Large intestine (tissue), 3 donors: ENCODE data around the gene PDHX. TPM values are rescaled to one million over a fixed set of nuclear protein-coding genes. Genes with fewer than 3 reads are reported as not detected.
A peak's percentile ranks its signal among the peaks of the same experiment; 100 is the strongest.
"Not testable (repeated sequence)": the region's sequence is repeated elsewhere in the genome, so short reads cannot be mapped to it uniquely, and the experiment has no call there.

Experiments
- DNase-seq, 2 donors: peaks; one replicate each; pipeline versions ENCODE4 v3.0.0 to v3.0.0-alpha.2; 2013
- H3K27ac ChIP-seq: one replicate; pipeline ENCODE4 v1.5.1; 2013; ENCODE audit warnings: low read length
- H3K27me3 ChIP-seq: 2 replicates; pipeline ENCODE4 v1.6.1; 2013; ENCODE audit warnings: low read length; ENCODE audit not compliant: control insufficient read depth, insufficient read depth
- H3K36me3 ChIP-seq: 2 replicates; pipeline ENCODE4 v1.6.1; 2013; ENCODE audit warnings: low read length; ENCODE audit not compliant: control insufficient read depth, insufficient read depth
- H3K4me1 ChIP-seq: one replicate; pipeline ENCODE4 v1.6.1; 2013; ENCODE audit warnings: low read length; ENCODE audit not compliant: control insufficient read depth, insufficient read depth
- H3K4me3 ChIP-seq: one replicate; pipeline ENCODE4 v1.5.1; 2013; ENCODE audit warnings: low read length
- H3K9me3 ChIP-seq: one replicate; pipeline ENCODE4 v1.6.1; 2013; ENCODE audit warnings: mild to moderate bottlenecking, low read depth, low read length, moderate library complexity; ENCODE audit not compliant: control insufficient read depth
- WGBS: methylation state at CpG from one replicate; pipeline ENCODE4 v1.1.5; 2013; ENCODE audit warnings: low lambda C conversion rate; ENCODE audit not compliant: insufficient coverage; 5-methylcytosine and 5-hydroxymethylcytosine counted together
- polyA plus RNA-seq: library from polyadenylated mRNA; unstranded; fragments of 120-200 nt; gene quantifications from one replicate; pipeline ENCODE4 v1.2.1, GENCODE V29; 2013

PDHX gene
- polyA plus RNA-seq, 1 donor = 25.6 TPM

DNA sequence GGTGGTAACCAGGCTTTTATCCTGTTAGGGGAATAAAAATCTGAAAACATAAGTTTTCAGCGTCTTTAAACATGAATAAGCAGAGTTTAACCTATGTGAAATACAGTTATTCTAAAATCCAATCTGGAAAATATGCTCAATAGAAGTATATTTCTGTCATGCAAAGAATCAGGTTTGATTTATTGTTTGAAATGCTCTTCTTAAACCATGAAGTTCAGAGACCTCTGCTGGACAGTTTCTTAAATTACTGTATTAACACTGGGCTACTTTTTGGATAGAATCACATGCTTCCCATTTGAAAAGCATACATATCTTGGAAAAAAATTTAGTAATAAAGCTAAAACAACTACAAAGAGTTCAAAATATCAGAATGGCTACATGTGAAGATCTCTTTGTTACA lies 25.6 kb upstream of the PDHX start:
- Histone ChIP-seq H3K4me1 (no peaks in the 10 kb centered on the region), H3K27me3 (no peaks in the 10 kb centered on the region), H3K9me3 (no peaks in the 10 kb centered on the region), H3K27ac (no peak overlapping the region), H3K36me3 (peaks cover 2% of the 10 kb centered on the region), H3K4me3 (no peak overlapping the region)
- WGBS = 80% methylated on average over 1 of the region's 1 CpG
- DNase-seq = peak in 1 of 2 donors; percentile 17

DNA sequence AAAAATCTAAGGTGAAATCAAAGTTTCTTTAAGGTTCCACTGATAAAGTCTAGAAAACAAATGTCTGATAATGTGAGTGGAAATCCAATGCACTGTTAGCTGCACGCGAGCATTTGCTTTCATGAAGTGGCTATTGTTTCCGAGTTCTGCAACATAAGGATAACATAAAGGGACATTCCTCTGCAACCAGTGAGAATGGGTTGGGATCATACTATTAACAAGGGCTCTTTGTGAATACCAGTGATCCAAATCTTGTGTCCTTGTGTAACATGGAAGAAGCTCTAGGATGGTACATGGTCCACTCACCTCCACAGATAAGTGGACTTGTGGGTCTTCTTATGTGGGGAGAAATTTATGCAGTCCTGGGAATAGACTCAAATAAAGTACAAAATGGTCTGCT lies 24.8 kb upstream of the PDHX start:
- DNase-seq = no peak
- no CpG with 5 or more reads among the region's 3 CpGs for WGBS
- Histone ChIP-seq H3K27me3 (no peaks in the 10 kb centered on the region), H3K4me1 (no peaks in the 10 kb centered on the region), H3K36me3 (no peaks in the 10 kb centered on the region), H3K4me3 (no peak overlapping the region), H3K9me3 (no peaks in the 10 kb centered on the region), H3K27ac (no peak overlapping the region)

DNA sequence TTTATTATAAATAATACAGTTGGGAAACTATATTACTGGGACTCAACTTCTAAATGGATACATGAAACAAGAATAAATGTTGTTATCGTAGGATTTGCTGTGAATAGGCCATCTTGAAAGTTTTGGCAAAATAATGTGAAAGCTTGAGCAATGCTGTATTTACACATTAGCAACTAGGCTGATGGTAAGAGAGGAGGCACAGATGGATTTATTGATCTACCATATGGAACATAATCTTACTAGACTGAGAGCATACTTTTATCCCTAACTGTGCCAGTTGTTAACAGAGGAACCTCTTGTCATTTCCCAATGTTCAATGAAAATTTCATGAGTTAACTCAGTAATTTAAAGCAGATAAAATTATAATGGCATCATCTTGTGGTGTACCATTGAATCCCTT lies 23.0 kb upstream of the PDHX start:
- H3K27ac ChIP-seq = no peak overlapping the region
- no peaks in the 10 kb centered on the region for H3K27me3 ChIP-seq
- no peaks in the 10 kb centered on the region for H3K36me3 ChIP-seq
- H3K4me3 ChIP-seq = no peak overlapping the region
- 80% methylated on average over 1 of the region's 1 CpG for WGBS
- peaks cover 6% of the 10 kb centered on the region for H3K9me3 ChIP-seq
- DNase-seq = no peak
- H3K4me1 ChIP-seq = no peaks in the 10 kb centered on the region

DNA sequence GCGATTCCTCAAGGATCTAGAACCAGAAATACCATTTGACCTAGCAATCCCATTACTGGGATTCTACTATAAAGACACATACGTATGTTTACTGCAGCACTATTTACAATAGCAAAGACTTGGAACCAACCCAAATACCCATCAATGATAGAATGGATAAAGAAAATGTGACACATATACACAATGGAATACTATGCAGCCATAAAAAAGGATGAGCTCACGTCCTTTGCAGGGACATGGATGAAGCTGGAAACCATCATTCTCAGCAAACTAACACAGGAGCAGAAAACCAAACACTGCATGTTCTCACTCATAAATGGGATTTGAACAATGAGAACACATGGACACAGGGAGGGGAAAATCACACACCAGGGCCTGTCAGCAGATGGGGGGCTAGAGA lies 20.2 kb upstream of the PDHX start:
- not testable (repeated sequence) for DNase-seq, H3K27ac ChIP-seq, H3K4me1 ChIP-seq, H3K4me3 ChIP-seq, H3K27me3 ChIP-seq, H3K36me3 ChIP-seq
- peaks cover 24% of the 10 kb centered on the region for H3K9me3 ChIP-seq
- no CpG with 5 or more reads among the region's 3 CpGs for WGBS

DNA sequence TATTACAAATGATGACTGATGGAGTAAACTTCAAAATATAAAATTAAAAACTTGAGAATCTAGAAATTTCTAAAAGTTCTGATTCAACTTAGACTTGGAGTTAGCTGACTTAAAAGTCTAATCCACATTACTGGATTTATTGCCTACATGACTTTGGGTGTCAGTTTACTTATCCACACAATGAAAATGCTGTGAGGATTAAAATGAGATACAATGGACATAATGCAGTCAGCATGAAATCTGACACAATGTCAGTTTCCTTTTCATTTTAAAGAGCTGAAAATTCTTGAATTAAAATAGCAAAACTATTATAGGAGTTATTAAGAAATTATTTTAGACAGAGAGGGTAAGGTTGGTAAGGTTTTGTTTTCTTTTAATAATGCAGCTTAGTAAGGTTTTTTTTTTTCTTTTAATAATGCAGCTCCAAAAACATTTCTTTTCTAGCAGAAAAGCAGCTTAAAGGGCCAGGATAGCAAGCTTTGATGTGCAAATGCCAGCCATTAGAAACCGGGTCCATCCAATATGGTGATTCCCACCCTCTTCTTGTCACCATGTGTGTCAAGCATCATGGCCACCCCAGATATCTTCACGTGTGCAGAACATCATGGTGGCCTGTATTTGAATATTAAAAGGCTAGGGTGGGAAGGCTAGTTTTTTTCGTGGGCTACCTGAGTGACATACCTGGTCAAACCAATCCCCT lies 19.1 kb upstream of the PDHX start:
- H3K36me3 ChIP-seq = no peaks in the 10 kb centered on the region
- no peak overlapping the region for H3K4me3 ChIP-seq
- H3K4me1 ChIP-seq = no peaks in the 10 kb centered on the region
- no CpG with 5 or more reads among the region's 3 CpGs for WGBS
- H3K9me3 ChIP-seq = peaks cover 30% of the 10 kb centered on the region
- no peaks in the 10 kb centered on the region for H3K27me3 ChIP-seq
- no peak overlapping the region for H3K27ac ChIP-seq
- no peak for DNase-seq

DNA sequence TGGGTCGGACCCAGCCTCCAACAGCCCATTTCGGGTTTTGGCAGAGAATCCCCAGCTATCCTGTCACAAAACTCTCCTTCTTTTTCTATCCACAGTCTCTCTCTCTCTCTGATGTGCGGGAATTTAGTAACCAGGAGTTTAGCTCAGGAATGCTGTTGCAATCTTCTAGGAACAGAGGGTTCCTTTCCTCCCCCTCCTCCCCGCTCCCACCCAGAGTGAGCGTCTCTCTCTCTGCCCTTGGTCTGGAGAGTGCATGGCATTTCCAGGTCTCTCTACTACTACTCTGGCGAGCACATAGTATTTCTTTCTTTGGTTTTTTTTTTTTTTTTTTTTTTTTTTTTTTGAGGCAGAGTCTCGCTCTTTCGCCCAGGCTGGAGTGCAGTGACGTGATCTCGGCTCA lies 17.9 kb upstream of the PDHX start:
- WGBS = 100% methylated on average over 1 of the region's 10 CpGs
- DNase-seq = no peak

DNA sequence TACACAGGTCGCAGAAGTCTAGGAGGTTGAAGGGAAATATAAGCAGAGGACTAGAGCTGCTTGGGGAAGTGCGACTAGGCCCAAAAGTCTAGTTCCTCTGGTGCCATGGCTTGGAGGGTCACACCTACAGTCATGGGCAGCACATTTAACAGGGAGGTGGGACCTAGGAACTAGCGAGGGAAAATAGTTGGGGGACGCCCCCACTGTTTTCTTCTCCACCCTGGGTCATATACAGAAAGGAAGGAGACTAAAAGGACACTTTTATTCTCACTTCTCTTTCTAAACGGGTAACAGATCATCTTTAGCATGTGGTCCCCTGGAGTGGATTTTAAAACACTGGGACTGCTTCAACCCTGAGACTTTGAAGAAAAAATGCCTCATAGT lies 16.8 kb upstream of the PDHX start:
- H3K4me1 ChIP-seq = no peaks in the 10 kb centered on the region
- no peak overlapping the region for H3K27ac ChIP-seq
- DNase-seq = peak in 1 of 2 donors; percentile 28
- peaks cover 30% of the 10 kb centered on the region for H3K9me3 ChIP-seq
- no peak overlapping the region for H3K4me3 ChIP-seq
- H3K27me3 ChIP-seq = no peaks in the 10 kb centered on the region
- WGBS = no CpG with 5 or more reads among the region's 5 CpGs
- peaks cover 5% of the 10 kb centered on the region for H3K36me3 ChIP-seq

More for the DNA sequence above, 17.9 kb upstream of the PDHX start:
- Histone ChIP-seq H3K27ac (no peak overlapping the region), H3K36me3 (peaks cover 5% of the 10 kb centered on the region), H3K4me3 (no peak overlapping the region), H3K27me3 (no peaks in the 10 kb centered on the region), H3K4me1 (no peaks in the 10 kb centered on the region), H3K9me3 (peaks cover 30% of the 10 kb centered on the region)

DNA sequence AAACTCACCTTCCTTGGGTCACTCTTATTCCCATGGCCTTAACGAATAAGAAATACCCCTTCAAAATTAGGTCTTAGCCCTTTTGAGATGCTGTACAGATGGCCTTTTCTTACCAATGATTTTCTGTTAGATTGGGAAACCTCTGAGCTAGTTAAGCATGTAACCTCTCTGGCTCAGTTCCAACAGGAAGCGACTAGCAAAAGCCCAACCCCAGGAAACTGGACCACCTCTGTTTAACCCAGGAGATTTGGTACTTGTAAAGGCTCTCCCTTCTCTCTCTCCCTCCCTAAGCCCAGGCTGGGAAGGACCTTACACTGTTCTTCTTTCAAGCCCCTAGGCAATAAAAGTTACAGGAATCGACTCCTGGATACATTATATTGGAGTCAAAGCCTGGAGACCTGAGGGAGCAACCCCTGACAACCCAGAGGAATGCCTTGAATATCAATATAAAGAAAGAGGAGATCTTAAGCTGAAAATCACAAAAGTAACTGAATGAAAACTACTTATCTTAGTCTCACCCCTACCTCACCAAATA lies 11.9 kb upstream of the PDHX start:
- Histone ChIP-seq H3K4me1 (no peaks in the 10 kb centered on the region), H3K4me3 (no peak overlapping the region), H3K27me3 (no peaks in the 10 kb centered on the region), H3K36me3 (peaks cover 5% of the 10 kb centered on the region), H3K27ac (no peak overlapping the region), H3K9me3 (peaks cover 18% of the 10 kb centered on the region)
- no peak for DNase-seq
- 100% methylated on average over 1 of the region's 3 CpGs for WGBS

DNA sequence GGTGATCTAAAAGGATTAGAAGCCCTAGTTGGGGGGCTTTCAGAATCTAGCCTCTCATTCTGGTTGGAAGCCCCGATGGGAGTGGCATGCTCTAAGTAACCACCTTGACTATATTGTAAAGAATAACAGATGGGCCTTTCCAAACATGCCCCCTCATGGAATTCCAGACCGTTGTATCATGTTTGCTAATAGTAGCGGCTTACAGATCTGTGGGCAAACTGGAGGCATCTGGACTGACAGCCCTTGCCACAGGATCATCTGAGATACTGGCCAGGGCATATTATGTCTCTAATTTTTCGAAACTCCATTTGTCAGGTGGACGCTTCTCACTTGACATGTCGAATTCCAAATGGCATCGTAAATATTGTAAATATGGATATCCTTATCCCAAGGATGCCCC lies 10.8 kb upstream of the PDHX start:
- no peak for DNase-seq
- peaks cover 9% of the 10 kb centered on the region for H3K9me3 ChIP-seq
- peaks cover 5% of the 10 kb centered on the region for H3K36me3 ChIP-seq
- no peak overlapping the region for H3K27ac ChIP-seq
- no CpG with 5 or more reads among the region's 7 CpGs for WGBS
- H3K4me3 ChIP-seq = no peak overlapping the region
- H3K27me3 ChIP-seq = no peaks in the 10 kb centered on the region
- H3K4me1 ChIP-seq = no peaks in the 10 kb centered on the region

DNA sequence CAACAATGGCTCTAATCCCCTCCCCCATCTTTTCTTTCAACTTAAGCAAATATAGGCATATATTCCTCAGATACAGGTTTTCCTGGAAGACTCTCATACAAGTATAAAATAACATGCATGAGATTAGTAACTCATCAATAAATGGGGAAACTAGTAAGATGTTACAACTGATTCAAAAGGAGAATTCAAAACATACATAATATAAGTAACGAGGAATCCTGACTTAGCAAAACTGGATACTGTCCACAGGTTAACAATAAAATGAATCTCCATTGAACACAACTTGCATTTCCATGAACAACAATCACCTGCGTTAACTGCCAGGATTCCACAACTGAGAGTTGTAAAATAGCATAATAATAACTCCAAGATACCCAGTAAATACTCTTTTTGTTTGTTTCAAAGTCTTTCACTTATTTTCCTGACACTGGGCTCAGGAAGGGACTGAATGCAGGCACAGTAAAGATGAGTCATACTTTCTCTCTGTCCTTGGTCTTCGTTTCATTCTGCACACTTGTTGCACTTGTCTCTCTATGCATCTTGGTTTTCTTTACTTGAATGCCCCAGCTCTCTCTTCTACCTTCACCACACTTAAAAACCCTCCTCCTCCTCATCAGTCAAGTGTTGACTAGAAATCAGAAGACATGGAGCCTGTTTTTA lies 8.4 kb upstream of the PDHX start:
- WGBS = 71% methylated on average over 1 of the region's 3 CpGs
- Histone ChIP-seq H3K27ac (no peak overlapping the region), H3K9me3 (no peaks in the 10 kb centered on the region), H3K36me3 (peaks cover 6% of the 10 kb centered on the region), H3K27me3 (no peaks in the 10 kb centered on the region), H3K4me3 (no peak overlapping the region), H3K4me1 (no peaks in the 10 kb centered on the region)
- no peak for DNase-seq
